K562 (cell line): ENCODE results near the gene LTN1. TPM values are rescaled to one million over a fixed set of nuclear protein-coding genes. Genes with fewer than 3 reads are reported as not detected.

ENCODE experiments used
- CREB1 ChIP-seq, 2 experiments: sonication (generic) in 1 of 2; formaldehyde crosslinking in 1 of 2; IDR thresholded peaks; 2 replicates each; pipeline versions ENCODE4 v1.6.1 to v1.8.0; 2012 to 2022; ENCODE audit warnings: inconsistent platforms in 1 of 2, mild to moderate bottlenecking in 1 of 2, missing genetic modification reagents in 1 of 2, moderate library complexity in 1 of 2
- CREB3 ChIP-seq: fragments of 450-650 bp; conservative IDR thresholded peaks from 2 replicates; pipeline ENCODE4 v1.6.1; 2016; ENCODE audit warnings: missing genetic modification characterization, low read depth, mild to moderate bottlenecking, missing compliant biosample characterization, moderate library complexity
- NR2C2 ChIP-seq, 2 experiments: fragments of 200-800 bp in 1 of 2; sonication (Bioruptor generic) in 1 of 2; sonication (generic) in 1 of 2; formaldehyde crosslinking in 1 of 2; IDR thresholded peaks; 2 replicates each; pipeline versions ENCODE4 v1.6.1 to v1.8.0; 2016 to 2022; ENCODE audit warnings: mild to moderate bottlenecking in 1 of 2, missing compliant biosample characterization in 1 of 2, missing genetic modification characterization in 1 of 2, missing genetic modification reagents in 1 of 2
- PHF8 ChIP-seq: fragments of 200-600 bp; sonication (generic); IDR thresholded peaks from 2 replicates; pipeline ENCODE4 v1.6.1; 2012; ENCODE audit warnings: mixed run types, mild to moderate bottlenecking, inconsistent platforms, low read length, moderate library complexity, borderline replicate concordance
- RFX5 ChIP-seq: IDR thresholded peaks from 2 replicates; pipeline ENCODE4 v1.6.1; 2011; ENCODE audit warnings: low read depth, mild to moderate bottlenecking, improper control_type of control experiment, low read length
- TAF7 ChIP-seq: fragments of 450-650 bp; IDR thresholded peaks from 2 replicates; pipeline ENCODE4 v1.6.1; 2016; ENCODE audit warnings: missing genetic modification characterization, missing compliant biosample characterization
- ZBTB12 ChIP-seq: fragments of 250-450 bp; sonication (Bioruptor Pico); IDR thresholded peaks from 2 replicates; pipeline ENCODE4 v1.4.0; 2020
- ZEB2 ChIP-seq: fragments of 450-650 bp; IDR thresholded peaks from 2 replicates; pipeline ENCODE4 v1.6.1; 2016
- ZNF165 ChIP-seq: fragments of 250-450 bp; sonication (Bioruptor Pico); IDR thresholded peaks from 2 replicates; pipeline ENCODE4 v1.4.0; 2020; ENCODE audit warnings: borderline replicate concordance
- ZNF174 ChIP-seq: fragments of 250-450 bp; sonication (Bioruptor Pico); IDR thresholded peaks from 2 replicates; pipeline ENCODE4 v1.4.0; 2020; ENCODE audit warnings: mild to moderate bottlenecking
- ZNF354B ChIP-seq: fragments of 250-450 bp; sonication (Bioruptor Pico); IDR thresholded peaks from 2 replicates; pipeline ENCODE4 v1.4.0; 2020
- ZNF398 ChIP-seq: fragments of 250-450 bp; sonication (Bioruptor Pico); IDR thresholded peaks from 2 replicates; pipeline ENCODE4 v1.8.0; 2021; ENCODE audit warnings: moderate library complexity, mild to moderate bottlenecking, inconsistent platforms
- ZNF695 ChIP-seq: fragments of 450-650 bp; formaldehyde crosslinking; IDR thresholded peaks from 2 replicates; pipeline ENCODE4 v1.4.0; 2020; ENCODE audit warnings: mild to moderate bottlenecking, moderate library complexity
- polyA plus RNA-seq, 8 experiments: library from polyadenylated mRNA; depleted of rRNA in 4 of 8; stranded (reverse) in 5 of 8; unstranded in 3 of 8; fragments of >200 nt; fragmentation: Nextera tagmentation in 2 of 8; fragmentation: Illumina TruSeq in 1 of 8; extraction: Ambion mirVana in 2 of 8; extraction: Trizol in 1 of 8; gene quantifications; 2 replicates each; pipeline versions ENCODE4 v1.2.1 to v1.2.3, GENCODE V29; 2011 to 2014; ENCODE audit warnings: inconsistent platforms in 1 of 8, missing spikeins in 1 of 8
- total RNA-seq, 7 experiments: library from RNA; depleted of rRNA in 6 of 7; stranded (reverse); fragments of >200 nt in 6 of 7; fragmentation: Illumina TruSeq in 2 of 7; extraction: Trizol in 2 of 7; gene quantifications; 2 replicates each; pipeline versions ENCODE4 v1.2.1 to v1.2.3, GENCODE V29; 2011 to 2021; ENCODE audit warnings: low replicate concordance in 1 of 7
- TF ChIP-seq, protein P1 (sequence below), 2 experiments: fragments of 450-650 bp in 1 of 2; sonication (generic) in 1 of 2; formaldehyde crosslinking; conservative IDR thresholded peaks; 2 replicates each; pipeline versions ENCODE4 v1.4.0 to v1.8.1; 2020 to 2022; ENCODE audit warnings: mild to moderate bottlenecking in 1 of 2, missing genetic modification reagents in 1 of 2
- TF ChIP-seq, protein P2 (sequence below): fragments of 150-350 bp; IDR thresholded peaks from 2 replicates; pipeline ENCODE4 v1.6.1; 2014; ENCODE audit warnings: low read depth, mild to moderate bottlenecking, low read length, borderline replicate concordance
- TF ChIP-seq, protein P3 (sequence below): sonication (generic); formaldehyde crosslinking; IDR thresholded peaks from 2 replicates; pipeline ENCODE4 v1.8.1; 2023; ENCODE audit warnings: mild to moderate bottlenecking, missing genetic modification reagents

LTN1 gene
- total and polyA plus RNA-seq, 9 of the 15 experiments (the other 6 are each of a cell fraction or from before 2014, with no cell fraction given), result 15.7 to 49.6 (median 28.7) TPM

GRCh38 chr21:28884976-28885852 lies 107.5 kb downstream of the LTN1 start (continued):
- TF ChIP-seq, protein P1, sequence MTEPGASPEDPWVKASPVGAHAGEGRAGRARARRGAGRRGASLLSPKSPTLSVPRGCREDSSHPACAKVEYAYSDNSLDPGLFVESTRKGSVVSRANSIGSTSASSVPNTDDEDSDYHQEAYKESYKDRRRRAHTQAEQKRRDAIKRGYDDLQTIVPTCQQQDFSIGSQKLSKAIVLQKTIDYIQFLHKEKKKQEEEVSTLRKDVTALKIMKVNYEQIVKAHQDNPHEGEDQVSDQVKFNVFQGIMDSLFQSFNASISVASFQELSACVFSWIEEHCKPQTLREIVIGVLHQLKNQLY (CRISPR knock-in tag; conservative IDR thresholded peaks at IDR 0.05), result peak; percentile 15 to 97; a peak in 2 of 4 replicates
- TF ChIP-seq RFX5, result no peak
- TF ChIP-seq ZNF354B (CRISPR knock-in tag), result no peak
- peak; percentile 57 for TF ChIP-seq ZBTB12 (CRISPR knock-in tag)
- TF ChIP-seq TAF7 (tag), result peak; percentile 84
- peak; percentile 82 for TF ChIP-seq CREB3 (tag)
- TF ChIP-seq PHF8, result peak; percentile 100
- TF ChIP-seq, protein P2, sequence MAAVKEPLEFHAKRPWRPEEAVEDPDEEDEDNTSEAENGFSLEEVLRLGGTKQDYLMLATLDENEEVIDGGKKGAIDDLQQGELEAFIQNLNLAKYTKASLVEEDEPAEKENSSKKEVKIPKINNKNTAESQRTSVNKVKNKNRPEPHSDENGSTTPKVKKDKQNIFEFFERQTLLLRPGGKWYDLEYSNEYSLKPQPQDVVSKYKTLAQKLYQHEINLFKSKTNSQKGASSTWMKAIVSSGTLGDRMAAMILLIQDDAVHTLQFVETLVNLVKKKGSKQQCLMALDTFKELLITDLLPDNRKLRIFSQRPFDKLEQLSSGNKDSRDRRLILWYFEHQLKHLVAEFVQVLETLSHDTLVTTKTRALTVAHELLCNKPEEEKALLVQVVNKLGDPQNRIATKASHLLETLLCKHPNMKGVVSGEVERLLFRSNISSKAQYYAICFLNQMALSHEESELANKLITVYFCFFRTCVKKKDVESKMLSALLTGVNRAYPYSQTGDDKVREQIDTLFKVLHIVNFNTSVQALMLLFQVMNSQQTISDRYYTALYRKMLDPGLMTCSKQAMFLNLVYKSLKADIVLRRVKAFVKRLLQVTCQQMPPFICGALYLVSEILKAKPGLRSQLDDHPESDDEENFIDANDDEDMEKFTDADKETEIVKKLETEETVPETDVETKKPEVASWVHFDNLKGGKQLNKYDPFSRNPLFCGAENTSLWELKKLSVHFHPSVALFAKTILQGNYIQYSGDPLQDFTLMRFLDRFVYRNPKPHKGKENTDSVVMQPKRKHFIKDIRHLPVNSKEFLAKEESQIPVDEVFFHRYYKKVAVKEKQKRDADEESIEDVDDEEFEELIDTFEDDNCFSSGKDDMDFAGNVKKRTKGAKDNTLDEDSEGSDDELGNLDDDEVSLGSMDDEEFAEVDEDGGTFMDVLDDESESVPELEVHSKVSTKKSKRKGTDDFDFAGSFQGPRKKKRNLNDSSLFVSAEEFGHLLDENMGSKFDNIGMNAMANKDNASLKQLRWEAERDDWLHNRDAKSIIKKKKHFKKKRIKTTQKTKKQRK, result no peak
- no peak for TF ChIP-seq ZNF398 (CRISPR knock-in tag)
- no peak for TF ChIP-seq ZEB2
- TF ChIP-seq ZNF695 (CRISPR knock-in tag), result no peak
- TF ChIP-seq, protein P3, sequence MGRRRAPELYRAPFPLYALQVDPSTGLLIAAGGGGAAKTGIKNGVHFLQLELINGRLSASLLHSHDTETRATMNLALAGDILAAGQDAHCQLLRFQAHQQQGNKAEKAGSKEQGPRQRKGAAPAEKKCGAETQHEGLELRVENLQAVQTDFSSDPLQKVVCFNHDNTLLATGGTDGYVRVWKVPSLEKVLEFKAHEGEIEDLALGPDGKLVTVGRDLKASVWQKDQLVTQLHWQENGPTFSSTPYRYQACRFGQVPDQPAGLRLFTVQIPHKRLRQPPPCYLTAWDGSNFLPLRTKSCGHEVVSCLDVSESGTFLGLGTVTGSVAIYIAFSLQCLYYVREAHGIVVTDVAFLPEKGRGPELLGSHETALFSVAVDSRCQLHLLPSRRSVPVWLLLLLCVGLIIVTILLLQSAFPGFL (CRISPR knock-in tag), result no peak
- no peak for TF ChIP-seq ZNF174 (CRISPR knock-in tag)
- TF ChIP-seq CREB1 (IDR thresholded peaks at IDR 0.05), result peak; percentile 74
- peak; percentile 77 for TF ChIP-seq CREB1 (CRISPR knock-in tag; IDR thresholded peaks at IDR 0.05)
- TF ChIP-seq NR2C2 (CRISPR knock-in tag; IDR thresholded peaks at IDR 0.05), result peak; percentile 89
- peak; percentile 79 for TF ChIP-seq NR2C2 (tag; IDR thresholded peaks at IDR 0.05)
- peak; percentile 85; the same call in 1 of the 2 replicates for TF ChIP-seq ZNF165 (CRISPR knock-in tag)
